Endothelial cell of umbilical vein (primary cell): ENCODE results near the gene GRB14. TPM values are rescaled to one million over a fixed set of nuclear protein-coding genes. Genes with fewer than 3 reads are reported as not detected.
A peak's percentile ranks its signal among the peaks of the same experiment; 100 is the strongest.

Source experiments
- BruUV-seq: library from RNA; stranded (reverse); fragments of 400-500 nt; replicated peaks from 2 replicates; lab custom pipeline; 2021; lab: Mats Ljungman, UMichigan
- CTCF ChIA-PET: fragments of 300-600, 350-600 bp; sonication (Branson Sonifier 250); formaldehyde crosslinking; loops from one replicate; lab custom pipeline; 2021; ENCODE audit warnings: antibody characterized with exemption, inconsistent platforms; lab: Charles Lee
- POLR2A ChIA-PET: fragments of 300-600, 350-600 bp; sonication (Branson Sonifier 250); formaldehyde crosslinking; loops from one replicate; lab custom pipeline; 2021; ENCODE audit warnings: antibody characterized with exemption, inconsistent platforms; lab: Charles Lee
- DNase-seq: peaks from one replicate; pipeline ENCODE4 v3.0.0-alpha.2; 2011; ENCODE audit warnings: low read depth, low spot score
- FAIRE-seq: peaks from 2 replicates; lab custom pipeline; 2011; peaks lifted over from hg19 to GRCh38; lab: Jason Lieb, UNC
- H2AFZ ChIP-seq: 2 replicates; pipeline ENCODE4 v1.6.0; 2012; ENCODE audit warnings: low read depth, low read length, control low read depth, inconsistent platforms
- H3K27ac ChIP-seq: 2 replicates; pipeline ENCODE4 v1.5.1; 2011; ENCODE audit warnings: low read depth, mild to moderate bottlenecking, control low read depth, low read length, moderate library complexity; ENCODE audit not compliant: insufficient read depth
- H3K27me3 ChIP-seq, 2 experiments: 2 replicates each; pipeline versions ENCODE4 v1.6.0 to v1.6.1; 2011; ENCODE audit warnings: low read length in 2 of 2, mixed read lengths in 1 of 2; ENCODE audit not compliant: control insufficient read depth in 2 of 2, insufficient read depth in 2 of 2
- H3K36me3 ChIP-seq, 2 experiments: 2 replicates in 1 of 2; 3 replicates in 1 of 2; pipeline ENCODE4 v1.5.1; 2011; ENCODE audit warnings: low read length in 2 of 2, mild to moderate bottlenecking in 1 of 2, moderate library complexity in 1 of 2; ENCODE audit not compliant: control insufficient read depth in 2 of 2, insufficient read depth in 2 of 2; ENCODE audit errors: extremely low read depth in 1 of 2
- H3K4me1 ChIP-seq: 3 replicates; pipeline ENCODE4 v1.5.1; 2011; ENCODE audit warnings: mild to moderate bottlenecking, low read length; ENCODE audit not compliant: control insufficient read depth, insufficient read depth; ENCODE audit errors: extremely low read depth
- H3K4me2 ChIP-seq: 2 replicates; pipeline ENCODE4 v1.6.1; 2011; ENCODE audit warnings: low read length, control low read depth, mixed read lengths; ENCODE audit not compliant: insufficient read depth
- H3K4me3 ChIP-seq, 3 experiments: fragments of 200-600 bp in 1 of 3; sonication (generic), shearing (Covaris generic) in 1 of 3; replicated peaks in 1 of 3; 2 replicates each; pipeline ENCODE4 v1.5.1; 2011 to 2016; ENCODE audit warnings: control low read depth in 3 of 3, low read length in 3 of 3, mild to moderate bottlenecking in 2 of 3, inconsistent platforms in 1 of 3, low read depth in 1 of 3, moderate library complexity in 1 of 3; ENCODE audit not compliant: insufficient read depth in 1 of 3
- H3K79me2 ChIP-seq: 2 replicates; pipeline ENCODE4 v1.6.0; 2012; ENCODE audit warnings: low read length, inconsistent platforms; ENCODE audit not compliant: control insufficient read depth, insufficient read depth
- H3K9ac ChIP-seq: replicated peaks from 2 replicates; pipeline ENCODE3; 2011; ENCODE audit warnings: low read length, control low read depth; ENCODE audit not compliant: insufficient read depth; ENCODE audit errors: extremely low read depth
- H3K9me1 ChIP-seq: replicated peaks from 3 replicates; pipeline ENCODE4 v1.6.0; 2011; ENCODE audit warnings: mild to moderate bottlenecking, low read length; ENCODE audit not compliant: control insufficient read depth, insufficient read depth; ENCODE audit errors: extremely low read depth
- H3K9me3 ChIP-seq: replicated peaks from 2 replicates; pipeline ENCODE4 v1.5.1; 2012; ENCODE audit warnings: low read length, inconsistent platforms; ENCODE audit not compliant: control insufficient read depth, insufficient read depth
- H4K20me1 ChIP-seq: replicated peaks from 2 replicates; pipeline ENCODE3; 2011; ENCODE audit warnings: mild to moderate bottlenecking, low read length; ENCODE audit not compliant: control insufficient read depth, insufficient read depth; ENCODE audit errors: extremely low read depth
- EZH2 ChIP-seq: IDR thresholded peaks from 2 replicates; pipeline ENCODE4 v1.6.1; 2012; ENCODE audit warnings: borderline replicate concordance, low read depth, mild to moderate bottlenecking, moderate library complexity, low read length, inconsistent platforms; ENCODE audit not compliant: severe bottlenecking
- FOS ChIP-seq: IDR thresholded peaks from 2 replicates; pipeline ENCODE4 v1.6.1; 2011; ENCODE audit warnings: mild to moderate bottlenecking, low read length, moderate library complexity, borderline replicate concordance; ENCODE audit not compliant: insufficient read depth
- POLR2AphosphoS5 ChIP-seq: IDR thresholded peaks from 2 replicates; pipeline ENCODE4 v1.6.1; 2012; ENCODE audit warnings: low read depth, mild to moderate bottlenecking, control low read depth, low read length, moderate library complexity; ENCODE audit not compliant: insufficient read depth
- dilution Hi-C: fragments of 300-500 bp; cut with MboI; formaldehyde crosslinking; loops from one replicate; pipeline ENCODE4 v1.15.0; 2019; ENCODE audit warnings: low sequenced_read_pairs; ENCODE audit not compliant: extremely low pct_ligation_motif_present
- intact Hi-C: fragments of 100-400 bp; cut with micrococcal nuclease; formaldehyde crosslinking; loops from one replicate; pipeline ENCODE4 v1.10.0; 2022
- polyA plus RNA-seq, 4 experiments: library from polyadenylated mRNA; depleted of rRNA in 3 of 4; stranded (reverse) in 3 of 4; unstranded in 1 of 4; fragments of >200 nt; gene quantifications; 2 replicates each; pipeline versions ENCODE4 v1.2.1 to v1.2.3, GENCODE V29; 2011 to 2012; ENCODE audit warnings: missing spikeins in 1 of 4
- total RNA-seq: library from RNA; stranded (reverse); gene quantifications from 2 replicates; pipeline ENCODE4 v1.2.3, GENCODE V29; 2021
- TF ChIP-seq, protein P1 (sequence below), 2 donors: IDR thresholded peaks; 1 replicate in 1 of 2; 2 replicates in 1 of 2; pipeline ENCODE4 v1.5.1; 2011; ENCODE audit warnings: low read length in 2 of 2, mild to moderate bottlenecking in 2 of 2, moderate library complexity in 2 of 2, control low read depth in 1 of 2, inconsistent platforms in 1 of 2, low read depth in 1 of 2; ENCODE audit not compliant: insufficient read depth in 1 of 2; ENCODE audit errors: extremely low read depth in 1 of 2

GRB14 gene
- total and polyA plus RNA-seq, 2 donors (not counting 3 experiments of a cell fraction or from before 2014, with no cell fraction given) = 3.0 to 10.3 TPM

GRCh38 chr2:164655750-164656149 lies 34.5 kb upstream of the GRB14 start:
- ChIA-PET CTCF (interaction anchor here (1.1 to 1.5 kb wide), 1 partner anchor 96 kb away, joined by 4 to 15 read pairs; no protein-coding TSS in a partner anchor), POLR2A (no interaction called here)
- Histone ChIP-seq H3K9me3 (no peaks in the 10 kb centered on the region), H3K27me3 (no peaks in the 10 kb centered on the region), H3K9ac (no peak overlapping the region), H3K79me2 (no peaks in the 10 kb centered on the region), H3K4me3 (no peak overlapping the region), H3K9me1 (no peaks in the 10 kb centered on the region), H2AFZ (no peak overlapping the region), H3K4me2 (no peak overlapping the region), H3K36me3 (no peaks in the 10 kb centered on the region), H4K20me1 (no peaks in the 10 kb centered on the region), H3K4me1 (peaks cover 5% of the 10 kb centered on the region), H3K27ac (no peak overlapping the region)
- intact Hi-C loops (loop anchor here (1.0 kb wide), 1 partner anchor 95 kb away; no protein-coding TSS in a partner anchor), dilution Hi-C loops (no loop called here)
- TF ChIP-seq EZH2 = no peak
- TF ChIP-seq, protein P1, sequence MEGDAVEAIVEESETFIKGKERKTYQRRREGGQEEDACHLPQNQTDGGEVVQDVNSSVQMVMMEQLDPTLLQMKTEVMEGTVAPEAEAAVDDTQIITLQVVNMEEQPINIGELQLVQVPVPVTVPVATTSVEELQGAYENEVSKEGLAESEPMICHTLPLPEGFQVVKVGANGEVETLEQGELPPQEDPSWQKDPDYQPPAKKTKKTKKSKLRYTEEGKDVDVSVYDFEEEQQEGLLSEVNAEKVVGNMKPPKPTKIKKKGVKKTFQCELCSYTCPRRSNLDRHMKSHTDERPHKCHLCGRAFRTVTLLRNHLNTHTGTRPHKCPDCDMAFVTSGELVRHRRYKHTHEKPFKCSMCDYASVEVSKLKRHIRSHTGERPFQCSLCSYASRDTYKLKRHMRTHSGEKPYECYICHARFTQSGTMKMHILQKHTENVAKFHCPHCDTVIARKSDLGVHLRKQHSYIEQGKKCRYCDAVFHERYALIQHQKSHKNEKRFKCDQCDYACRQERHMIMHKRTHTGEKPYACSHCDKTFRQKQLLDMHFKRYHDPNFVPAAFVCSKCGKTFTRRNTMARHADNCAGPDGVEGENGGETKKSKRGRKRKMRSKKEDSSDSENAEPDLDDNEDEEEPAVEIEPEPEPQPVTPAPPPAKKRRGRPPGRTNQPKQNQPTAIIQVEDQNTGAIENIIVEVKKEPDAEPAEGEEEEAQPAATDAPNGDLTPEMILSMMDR (IDR thresholded peaks at IDR 0.05; ENCODE audit: extremely low read depth in 1 of 2, insufficient read depth in 1 of 2, low read depth in 1 of 2, low read length in 2 of 2) = no peak
- no peak for TF ChIP-seq FOS
- DNase-seq (peak; percentile 21), FAIRE-seq (peak; percentile 64)
- no TSS peak for BruUV-seq

DNA sequence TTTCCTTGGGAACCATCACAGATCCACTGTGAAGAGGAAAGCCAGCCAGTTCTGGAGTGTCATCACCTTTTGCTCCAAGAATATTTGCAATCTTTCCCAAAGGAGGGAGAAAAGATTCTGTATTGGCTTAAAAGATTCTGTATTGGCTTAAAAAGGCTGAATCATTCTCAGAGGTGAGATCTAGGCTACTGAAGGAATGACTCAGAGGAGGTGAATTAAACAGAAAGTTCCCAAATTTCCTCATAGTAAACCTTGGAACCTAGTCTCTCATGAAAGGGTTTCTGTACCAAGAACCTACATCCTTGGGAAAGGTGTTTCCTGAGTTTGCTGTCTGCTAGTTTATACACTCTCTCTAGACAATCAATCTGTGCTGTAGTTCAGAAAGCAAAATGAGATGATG lies 34.1 kb upstream of the GRB14 start:
- no peaks in the 10 kb centered on the region for H3K36me3 ChIP-seq
- DNase-seq (no peak), FAIRE-seq (no peak)
- dilution Hi-C loops = no loop called here
- H3K9me1 ChIP-seq = no peaks in the 10 kb centered on the region
- no peaks in the 10 kb centered on the region for H4K20me1 ChIP-seq
- no peak overlapping the region for H3K4me2 ChIP-seq
- H3K4me1 ChIP-seq = peaks cover 5% of the 10 kb centered on the region
- H3K79me2 ChIP-seq = no peaks in the 10 kb centered on the region
- no peak overlapping the region for H3K9ac ChIP-seq
- H3K27ac ChIP-seq = no peak overlapping the region
- peak overlapping the region; percentile 41 for H2AFZ ChIP-seq
- BruUV-seq = no TSS peak
- no peak overlapping the region for H3K4me3 ChIP-seq
- ChIA-PET CTCF (interaction anchor here (1.5 kb wide), 1 partner anchor 95 kb away, joined by 15 read pairs; no protein-coding TSS in a partner anchor), POLR2A (no interaction called here)
- H3K27me3 ChIP-seq = no peaks in the 10 kb centered on the region
- peak; percentile 41 for TF ChIP-seq FOS
- no peak for TF ChIP-seq POLR2AphosphoS5
- no peaks in the 10 kb centered on the region for H3K9me3 ChIP-seq
- intact Hi-C loops = loop anchor here (1.0 kb wide), 1 partner anchor 95 kb away; no protein-coding TSS in a partner anchor
